H1 (cell line): Measurements from ENCODE around the gene SOSTDC1. TPM values are rescaled to one million over a fixed set of nuclear protein-coding genes. Genes with fewer than 3 reads are reported as not detected.
A peak's percentile ranks its signal among the peaks of the same experiment; 100 is the strongest.

Experiments used
- CTCF ChIA-PET: fragments of 300-600 bp; sonication (Branson Sonifier 250); formaldehyde crosslinking; loops from one replicate; lab custom pipeline; 2021; ENCODE audit not compliant: partially characterized antibody; lab: Charles Lee
- POLR2A ChIA-PET: fragments of 300-600 bp; sonication (Branson Sonifier 250); formaldehyde crosslinking; loops from one replicate; lab custom pipeline; 2021; ENCODE audit warnings: inconsistent platforms; ENCODE audit not compliant: partially characterized antibody; lab: Charles Lee
- DNase-seq, 2 experiments: peaks; one replicate each; pipeline versions ENCODE4 v3.0.0 to v3.0.0-alpha.2; 2010 to 2022; ENCODE audit warnings: low spot score in 2 of 2, low read depth in 1 of 2, mixed read lengths in 1 of 2
- FAIRE-seq: peaks from 2 replicates; lab custom pipeline; 2011; peaks lifted over from hg19 to GRCh38; lab: Jason Lieb, UNC
- H2AFZ ChIP-seq: 2 replicates; pipeline ENCODE4 v1.8.1; 2012; ENCODE audit warnings: low read length, inconsistent platforms
- H2AK5ac ChIP-seq: 2 replicates; pipeline ENCODE4 v1.6.1; 2013; ENCODE audit warnings: low read depth, low read length
- H2BK120ac ChIP-seq: replicated peaks from 2 replicates; pipeline ENCODE3; 2013; ENCODE audit warnings: low read depth, low read length, inconsistent platforms
- H2BK12ac ChIP-seq: 2 replicates; pipeline ENCODE4 v1.6.1; 2013; ENCODE audit warnings: low read depth, low read length
- H2BK15ac ChIP-seq: 2 replicates; pipeline ENCODE4 v1.6.1; 2013; ENCODE audit warnings: low read length
- H2BK20ac ChIP-seq: 2 replicates; pipeline ENCODE4 v1.6.1; 2013; ENCODE audit warnings: low read length
- H2BK5ac ChIP-seq: 2 replicates; pipeline ENCODE4 v1.6.1; 2013; ENCODE audit warnings: low read depth, low read length
- H3K14ac ChIP-seq: 2 replicates; pipeline ENCODE4 v1.6.1; 2013; ENCODE audit warnings: inconsistent platforms; ENCODE audit not compliant: insufficient read length
- H3K18ac ChIP-seq: 2 replicates; pipeline ENCODE4 v1.6.1; 2013; ENCODE audit warnings: low read length; ENCODE audit errors: extremely low read depth
- H3K23ac ChIP-seq: 2 replicates; pipeline ENCODE4 v1.6.1; 2013; ENCODE audit warnings: inconsistent platforms; ENCODE audit not compliant: insufficient read length
- H3K23me2 ChIP-seq: 2 replicates; pipeline ENCODE4 v1.6.1; 2013; ENCODE audit warnings: low read depth, low read length
- H3K27ac ChIP-seq: 2 replicates; pipeline ENCODE4 v1.6.1; 2011; ENCODE audit warnings: low read depth, low read length, inconsistent platforms
- H3K27me3 ChIP-seq, 4 experiments: replicated peaks in 1 of 4; 1 replicate in 1 of 4; 2 replicates in 3 of 4; pipeline versions ENCODE4 v1.6.1 to v1.8.1; 2011 to 2013; ENCODE audit warnings: low read length in 3 of 4, mild to moderate bottlenecking in 3 of 4, inconsistent platforms in 2 of 4, mixed read lengths in 2 of 4, moderate library complexity in 1 of 4; ENCODE audit not compliant: control insufficient read depth in 3 of 4, insufficient read depth in 3 of 4; ENCODE audit errors: extremely low read depth in 1 of 4
- H3K36me3 ChIP-seq, 4 experiments: 2 replicates each; pipeline versions ENCODE4 v1.6.1 to v1.8.1; 2011 to 2013; ENCODE audit warnings: mild to moderate bottlenecking in 4 of 4, low read length in 3 of 4, moderate library complexity in 2 of 4, control low read depth in 1 of 4, inconsistent platforms in 1 of 4; ENCODE audit not compliant: insufficient read depth in 4 of 4, control insufficient read depth in 2 of 4
- H3K4ac ChIP-seq: replicated peaks from 2 replicates; pipeline ENCODE3; 2013; ENCODE audit warnings: low read length, low read depth, mixed read lengths, inconsistent platforms; ENCODE audit not compliant: insufficient read length
- H3K4me1 ChIP-seq, 4 experiments: replicated peaks in 1 of 4; 1 replicate in 1 of 4; 2 replicates in 3 of 4; pipeline versions ENCODE4 v1.6.1 to v1.8.1; 2011 to 2013; ENCODE audit warnings: low read length in 3 of 4, inconsistent platforms in 2 of 4, mixed read lengths in 1 of 4; ENCODE audit not compliant: insufficient read depth in 4 of 4, control insufficient read depth in 3 of 4
- H3K4me2 ChIP-seq, 2 experiments: 2 replicates each; pipeline versions ENCODE4 v1.6.1 to v1.8.1; 2011 to 2013; ENCODE audit warnings: low read depth in 2 of 2, low read length in 2 of 2, control low read depth in 1 of 2, inconsistent platforms in 1 of 2, mild to moderate bottlenecking in 1 of 2; ENCODE audit not compliant: insufficient read depth in 1 of 2
- H3K4me3 ChIP-seq, 4 experiments: fragments of 200-600, 300-600 bp in 1 of 4; sonication (generic), shearing (Covaris generic), sonication (Bioruptor Twin) in 1 of 4; 2 replicates each; pipeline versions ENCODE4 v1.5.1 to v1.8.1; 2011 to 2016; ENCODE audit warnings: low read length in 4 of 4, low read depth in 3 of 4, control low read depth in 2 of 4, inconsistent platforms in 2 of 4, mild to moderate bottlenecking in 2 of 4, mixed read lengths in 1 of 4, moderate library complexity in 1 of 4; ENCODE audit not compliant: insufficient read depth in 2 of 4; ENCODE audit errors: extremely low read depth in 1 of 4
- H3K56ac ChIP-seq: replicated peaks from 2 replicates; pipeline ENCODE3; 2013; ENCODE audit warnings: low read depth, mild to moderate bottlenecking, mixed read lengths, low read length, inconsistent platforms; ENCODE audit not compliant: insufficient read length
- H3K79me1 ChIP-seq: 2 replicates; pipeline ENCODE4 v1.6.1; 2013; ENCODE audit warnings: low read depth, low read length, control low read depth
- H3K79me2 ChIP-seq, 2 experiments: 2 replicates each; pipeline versions ENCODE4 v1.6.1 to v1.8.1; 2012 to 2013; ENCODE audit warnings: low read length in 2 of 2, mild to moderate bottlenecking in 2 of 2, inconsistent platforms in 1 of 2; ENCODE audit not compliant: insufficient read depth in 2 of 2, control insufficient read depth in 1 of 2
- H3K9ac ChIP-seq, 4 experiments: replicated peaks in 1 of 4; 1 replicate in 1 of 4; 2 replicates in 3 of 4; pipeline versions ENCODE4 v1.6.1 to v1.8.1; 2011 to 2013; ENCODE audit warnings: low read depth in 3 of 4, low read length in 3 of 4, control low read depth in 2 of 4, mild to moderate bottlenecking in 2 of 4, moderate library complexity in 2 of 4, inconsistent platforms in 1 of 4; ENCODE audit errors: extremely low read depth in 1 of 4
- H3K9me3 ChIP-seq, 2 experiments: 2 replicates each; pipeline versions ENCODE4 v1.6.1 to v1.8.1; 2012 to 2013; ENCODE audit warnings: mild to moderate bottlenecking in 2 of 2, moderate library complexity in 2 of 2, control low read depth in 1 of 2, inconsistent platforms in 1 of 2, low read depth in 1 of 2, low read length in 1 of 2, mixed read lengths in 1 of 2; ENCODE audit not compliant: insufficient read depth in 2 of 2
- H4K20me1 ChIP-seq, 2 experiments: replicated peaks in 1 of 2; 2 replicates each; pipeline versions ENCODE3 to v1.8.1; 2011 to 2013; ENCODE audit warnings: inconsistent platforms in 2 of 2, low read length in 2 of 2, mild to moderate bottlenecking in 1 of 2; ENCODE audit not compliant: insufficient read depth in 2 of 2, control insufficient read depth in 1 of 2
- H4K5ac ChIP-seq: 2 replicates; pipeline ENCODE4 v1.6.1; 2013; ENCODE audit warnings: low read length, low read depth, mixed read lengths, inconsistent platforms; ENCODE audit not compliant: insufficient read length
- H4K8ac ChIP-seq: 2 replicates; pipeline ENCODE4 v1.8.0; 2013; ENCODE audit warnings: mild to moderate bottlenecking, moderate library complexity, low read length, inconsistent platforms; ENCODE audit not compliant: insufficient read depth; ENCODE audit errors: extremely low read depth
- H4K91ac ChIP-seq: replicated peaks from 2 replicates; pipeline ENCODE3; 2013; ENCODE audit warnings: low read length, mixed read lengths, inconsistent platforms; ENCODE audit not compliant: insufficient read length
- EP300 ChIP-seq, 2 experiments: IDR thresholded peaks; 1 replicate in 1 of 2; 2 replicates in 1 of 2; pipeline ENCODE4 v1.6.1; 2011 to 2012; ENCODE audit warnings: low read depth in 2 of 2, low read length in 2 of 2, mild to moderate bottlenecking in 2 of 2, borderline replicate concordance in 1 of 2, inconsistent platforms in 1 of 2, moderate library complexity in 1 of 2
- RAD21 ChIP-seq, 2 experiments: IDR thresholded peaks in 1 of 2; conservative IDR thresholded peaks in 1 of 2; 2 replicates each; pipeline ENCODE4 v1.6.1; 2011; ENCODE audit warnings: low read depth in 2 of 2, low read length in 2 of 2, improper control_type of control experiment in 1 of 2, inconsistent platforms in 1 of 2, mild to moderate bottlenecking in 1 of 2, moderate library complexity in 1 of 2
- SP4 ChIP-seq: IDR thresholded peaks from 2 replicates; pipeline ENCODE4 v1.6.1; 2012; ENCODE audit warnings: low read length, inconsistent platforms
- WGBS, 2 experiments: shearing (Covaris generic) in 1 of 2; methylation state at CpG; one replicate each; pipeline versions ENCODE4 v1.1.6 to v1.1.7; 2013 to 2015; ENCODE audit warnings: low lambda C conversion rate in 2 of 2, mixed read lengths in 2 of 2, inconsistent platforms in 1 of 2, low coverage in 1 of 2, missing lambda C conversion rate in 1 of 2; ENCODE audit not compliant: insufficient replicate concordance in 2 of 2, insufficient coverage in 1 of 2, insufficient read length in 1 of 2; ENCODE audit errors: extremely low coverage in 1 of 2, missing lambda C conversion rate in 1 of 2; 5-methylcytosine and 5-hydroxymethylcytosine counted together
- polyA plus RNA-seq, 7 experiments: library from polyadenylated mRNA; depleted of rRNA in 3 of 7; stranded (reverse) in 5 of 7; unstranded in 2 of 7; fragments of >200 nt in 5 of 7; fragments of 200-250 nt in 2 of 7; gene quantifications; 1 replicate in 5 of 7; 2 replicates in 1 of 7; 4 replicates in 1 of 7; pipeline versions ENCODE4 v1.2.1 to v1.2.3, GENCODE V29; 2011 to 2013; ENCODE audit warnings: missing spikeins in 2 of 7, mixed read lengths in 2 of 7
- total RNA-seq: library from RNA; stranded (reverse); fragmentation: NEBNext Ultra II Directional; extraction: Animal tissue kit (Norgen Biotek cat#: 25700); gene quantifications from 2 replicates; pipeline ENCODE4 v1.2.1, GENCODE V29; 2021
- TF ChIP-seq, protein P1 (sequence below), 3 experiments: IDR thresholded peaks; 1 replicate in 2 of 3; 2 replicates in 1 of 3; pipeline versions ENCODE4 v1.5.1 to v1.6.1; 2011; ENCODE audit warnings: low read length in 3 of 3, mild to moderate bottlenecking in 3 of 3, inconsistent platforms in 2 of 3, low read depth in 1 of 3, moderate library complexity in 1 of 3; ENCODE audit not compliant: insufficient read depth in 1 of 3; ENCODE audit errors: control extremely low read depth in 1 of 3
- TF ChIP-seq, protein P2 (sequence below): IDR thresholded peaks from 2 replicates; pipeline ENCODE4 v1.6.1; 2012; ENCODE audit warnings: inconsistent platforms

The SOSTDC1 gene
- total and polyA plus RNA-seq, 2 of the 8 experiments (the other 6 are each of a cell fraction or from before 2014, with no cell fraction given), result 0.35 to 0.79 TPM

DNA sequence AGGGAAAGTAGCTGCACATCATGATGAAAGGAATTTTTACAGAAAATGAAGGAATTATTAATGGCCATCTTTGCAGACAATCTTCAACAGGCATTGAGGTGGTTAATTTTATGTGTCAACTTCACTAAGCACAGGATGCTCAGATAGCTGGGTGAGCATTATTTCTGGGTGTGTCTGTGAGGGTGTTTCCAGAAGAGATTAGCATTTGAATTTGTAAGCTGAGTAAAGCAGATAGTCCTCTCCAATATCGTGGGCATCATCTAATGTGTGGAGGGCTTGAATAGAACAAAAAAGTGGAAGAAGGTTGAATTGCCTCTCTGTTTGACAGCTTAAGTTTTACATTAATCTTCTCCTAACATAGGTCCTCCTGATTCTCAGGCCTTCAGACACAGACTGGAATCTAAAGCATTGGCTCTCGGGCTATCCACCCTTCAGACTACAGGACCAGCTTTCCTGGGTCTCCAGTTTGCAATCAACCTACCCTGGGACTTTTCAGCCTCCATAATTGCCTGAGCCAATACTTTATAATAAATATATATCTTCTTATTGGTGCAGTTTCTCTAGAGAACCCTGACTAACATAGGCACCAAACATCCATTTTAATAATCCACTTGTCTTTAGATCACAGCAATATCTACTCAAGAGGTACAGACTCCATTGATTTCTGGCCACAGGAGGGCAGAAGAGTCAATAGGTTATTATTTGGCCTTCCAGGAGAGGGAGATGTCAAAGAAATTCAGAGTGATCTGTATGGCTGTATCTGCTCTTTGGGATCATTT lies 33.7 kb downstream of the SOSTDC1 start:
- H2BK120ac ChIP-seq, result no peak overlapping the region
- H3K18ac ChIP-seq, result no peak overlapping the region
- H3K23me2 ChIP-seq, result no peaks in the 10 kb centered on the region
- H2BK12ac ChIP-seq, result no peak overlapping the region
- H4K8ac ChIP-seq, result no peak overlapping the region
- no peaks in the 10 kb centered on the region for H3K9me3 ChIP-seq
- H3K56ac ChIP-seq, result no peak overlapping the region
- H2BK20ac ChIP-seq, result no peak overlapping the region
- H4K91ac ChIP-seq, result no peak overlapping the region
- H3K9ac ChIP-seq, result no peak overlapping the region
- no peak for DNase-seq
- no peak overlapping the region for H2AK5ac ChIP-seq
- H2BK15ac ChIP-seq, result no peak overlapping the region
- no peak overlapping the region for H3K23ac ChIP-seq
- H3K27ac ChIP-seq, result no peak overlapping the region
- no peak overlapping the region for H4K5ac ChIP-seq
- TF ChIP-seq, protein P1, sequence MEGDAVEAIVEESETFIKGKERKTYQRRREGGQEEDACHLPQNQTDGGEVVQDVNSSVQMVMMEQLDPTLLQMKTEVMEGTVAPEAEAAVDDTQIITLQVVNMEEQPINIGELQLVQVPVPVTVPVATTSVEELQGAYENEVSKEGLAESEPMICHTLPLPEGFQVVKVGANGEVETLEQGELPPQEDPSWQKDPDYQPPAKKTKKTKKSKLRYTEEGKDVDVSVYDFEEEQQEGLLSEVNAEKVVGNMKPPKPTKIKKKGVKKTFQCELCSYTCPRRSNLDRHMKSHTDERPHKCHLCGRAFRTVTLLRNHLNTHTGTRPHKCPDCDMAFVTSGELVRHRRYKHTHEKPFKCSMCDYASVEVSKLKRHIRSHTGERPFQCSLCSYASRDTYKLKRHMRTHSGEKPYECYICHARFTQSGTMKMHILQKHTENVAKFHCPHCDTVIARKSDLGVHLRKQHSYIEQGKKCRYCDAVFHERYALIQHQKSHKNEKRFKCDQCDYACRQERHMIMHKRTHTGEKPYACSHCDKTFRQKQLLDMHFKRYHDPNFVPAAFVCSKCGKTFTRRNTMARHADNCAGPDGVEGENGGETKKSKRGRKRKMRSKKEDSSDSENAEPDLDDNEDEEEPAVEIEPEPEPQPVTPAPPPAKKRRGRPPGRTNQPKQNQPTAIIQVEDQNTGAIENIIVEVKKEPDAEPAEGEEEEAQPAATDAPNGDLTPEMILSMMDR (IDR thresholded peaks at IDR 0.05; ENCODE audit: control extremely low read depth in 1 of 3, insufficient read depth in 1 of 3, low read depth in 1 of 3, low read length in 3 of 3), result peak in 2 of 3 experiments; percentile 59 to 87; a peak in 3 of 4 replicates
- TF ChIP-seq RAD21 (IDR thresholded peaks at IDR 0.05 in 1 of 2, conservative IDR thresholded peaks at IDR 0.05 in 1 of 2; ENCODE audit: low read depth in 2 of 2, low read length in 2 of 2), result peak; percentile 72 to 79
- TF ChIP-seq SP4, result no peak
- TF ChIP-seq, protein P2, sequence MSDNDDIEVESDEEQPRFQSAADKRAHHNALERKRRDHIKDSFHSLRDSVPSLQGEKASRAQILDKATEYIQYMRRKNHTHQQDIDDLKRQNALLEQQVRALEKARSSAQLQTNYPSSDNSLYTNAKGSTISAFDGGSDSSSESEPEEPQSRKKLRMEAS, result no peak
- no peak for TF ChIP-seq EP300 (IDR thresholded peaks at IDR 0.05; ENCODE audit: borderline replicate concordance in 1 of 2, low read depth in 2 of 2, low read length in 2 of 2)
- TF ChIP-seq, all 59 proteins: peak for 2
- Histone ChIP-seq H3K4ac (no peak overlapping the region), H3K27me3 (peaks cover 0 to 1% (median 0%) of the 10 kb centered on the region in 4 experiments; a peak in 1 of 7 replicates), H3K36me3 (no peaks in the 10 kb centered on the region), H3K4me1 (no peaks in the 10 kb centered on the region), H3K4me2 (no peak overlapping the region), H2BK5ac (no peak overlapping the region), H3K4me3 (no peak overlapping the region), H2AFZ (no peak overlapping the region), H3K14ac (no peak overlapping the region), H3K79me2 (no peaks in the 10 kb centered on the region), H3K79me1 (no peaks in the 10 kb centered on the region), H4K20me1 (no peaks in the 10 kb centered on the region)
- whole genome bisulfite sequencing, 2 experiments, result 84% methylated on average over 2 of the region's 2 CpGs; no CpG with 5 or more reads in 1 of the 2 experiments
- POLR2A ChIA-PET, result no interaction called here
- CTCF ChIA-PET, result interaction anchor here (0.6 to 5.8 kb wide), 33 partner anchors 8 to 482 kb away, joined by 3 to 54 read pairs (median 4); partner anchors contain the start of genes CRPPA and SOSTDC1
- no peak for FAIRE-seq
